Spleen (tissue), 11 donors: ENCODE results near the gene EIF2D. TPM values are rescaled to one million over a fixed set of nuclear protein-coding genes. Genes with fewer than 3 reads are reported as not detected.

Source experiments
- DNase-seq: peaks from one replicate; pipeline ENCODE4 v3.0.0-alpha.2; 2020
- H3K27ac ChIP-seq, 8 donors: fragments of 200-600 bp; sonication (generic) in 7 of 8; 1 replicate in 4 of 8; 2 replicates in 4 of 8; pipeline versions ENCODE4 v1.5.0 to v1.8.0; 2016 to 2021; ENCODE audit warnings: inconsistent platforms in 4 of 8, mild to moderate bottlenecking in 4 of 8, moderate library complexity in 1 of 8
- H3K27me3 ChIP-seq, 7 donors: fragments of 200-600 bp; sonication (generic) in 6 of 7; replicated peaks in 1 of 7; 1 replicate in 4 of 7; 2 replicates in 3 of 7; pipeline versions ENCODE4 v1.5.0 to v1.8.0; 2016 to 2021; ENCODE audit warnings: inconsistent platforms in 3 of 7, mild to moderate bottlenecking in 1 of 7
- H3K36me3 ChIP-seq, 6 donors: fragments of 200-600 bp; sonication (generic) in 5 of 6; 1 replicate in 4 of 6; 2 replicates in 2 of 6; pipeline versions ENCODE4 v1.5.0 to v1.8.0; 2016 to 2021; ENCODE audit warnings: inconsistent platforms in 2 of 6
- H3K4me1 ChIP-seq, 6 donors: fragments of 200-600 bp; sonication (generic) in 5 of 6; 1 replicate in 3 of 6; 2 replicates in 3 of 6; pipeline versions ENCODE4 v1.5.0 to v1.8.0; 2016 to 2021; ENCODE audit warnings: inconsistent platforms in 3 of 6
- H3K4me3 ChIP-seq, 8 donors: fragments of 200-600 bp; sonication (generic) in 7 of 8; 1 replicate in 4 of 8; 2 replicates in 4 of 8; pipeline versions ENCODE4 v1.5.0 to v1.8.0; 2016 to 2021; ENCODE audit warnings: inconsistent platforms in 4 of 8, mild to moderate bottlenecking in 4 of 8, moderate library complexity in 2 of 8
- H3K9me3 ChIP-seq, 8 donors: fragments of 200-600 bp; sonication (generic) in 7 of 8; 1 replicate in 4 of 8; 2 replicates in 4 of 8; pipeline versions ENCODE4 v1.5.0 to v1.8.0; 2016 to 2021; ENCODE audit warnings: inconsistent platforms in 4 of 8
- POLR2A ChIP-seq, 3 donors: fragments of 450-650 bp; IDR thresholded peaks; one replicate each; pipeline ENCODE4 v1.5.1; 2017; ENCODE audit warnings: antibody characterized with exemption in 3 of 3, mild to moderate bottlenecking in 1 of 3
- POLR2AphosphoS5 ChIP-seq, 3 donors: sonication (generic); formaldehyde crosslinking; IDR thresholded peaks; one replicate each; pipeline ENCODE4 v1.5.1; 2017; ENCODE audit warnings: antibody characterized with exemption in 3 of 3
- WGBS, 5 donors: extraction: QIAGEN DNeasy Blood & Tissue Kit in 3 of 5; methylation state at CpG; one replicate each; pipeline versions ENCODE4 v1.1.5 to v1.1.7; 2013 to 2018; 5-methylcytosine and 5-hydroxymethylcytosine counted together
- intact Hi-C: fragments of 100-400 bp; cut with DNase I; formaldehyde crosslinking; loops from one replicate; pipeline ENCODE4 v1.15.0; 2023; ENCODE audit warnings: low total_unique reads
- polyA plus RNA-seq, 3 donors: library from polyadenylated mRNA; stranded (reverse); fragments of 200-250 nt; gene quantifications; one replicate each; pipeline ENCODE4 v1.2.1, GENCODE V29; 2013
- total RNA-seq, 7 donors: library from RNA; depleted of rRNA in 3 of 7; stranded (reverse); fragments of >200 nt in 3 of 7; fragmentation: NEBNext Ultra II Directional in 4 of 7; extraction: Animal tissue kit (Norgen Biotek cat#: 25700) in 4 of 7; gene quantifications; one replicate each; pipeline versions ENCODE4 v1.1.0 to v1.2.1, GENCODE V29; 2016 to 2021
- TF ChIP-seq, protein P1 (sequence below), 11 experiments: fragments of 200-600 bp in 7 of 11; fragments of 450-650 bp in 4 of 11; sonication (generic) in 4 of 11; IDR thresholded peaks in 8 of 11; conservative IDR thresholded peaks in 3 of 11; 1 replicate in 7 of 11; 2 replicates in 4 of 11; pipeline versions ENCODE4 v1.4.0 to v1.8.0; 2016 to 2021; ENCODE audit warnings: antibody characterized with exemption in 11 of 11, inconsistent platforms in 4 of 11, mild to moderate bottlenecking in 1 of 11
- donor health status: healthy with polysubstance abuse.
- donor health status: DM: no; HTN: no; CAD: no; lungs with moderate emphysema.
- donor health status: DM: no; HTN: no; CAD: no.
- donor health status: Bipolar disorder and iron deficiency.
- donor health status: healthy.
- donor health status: DM: no; HTN: no; CAD: no.
- donor health status: DM: yes; HTN: yes; CAD: no.

EIF2D gene
- total and polyA plus RNA-seq, 10 donors = 38.7 to 51.6 (median 43.9) TPM

DNA sequence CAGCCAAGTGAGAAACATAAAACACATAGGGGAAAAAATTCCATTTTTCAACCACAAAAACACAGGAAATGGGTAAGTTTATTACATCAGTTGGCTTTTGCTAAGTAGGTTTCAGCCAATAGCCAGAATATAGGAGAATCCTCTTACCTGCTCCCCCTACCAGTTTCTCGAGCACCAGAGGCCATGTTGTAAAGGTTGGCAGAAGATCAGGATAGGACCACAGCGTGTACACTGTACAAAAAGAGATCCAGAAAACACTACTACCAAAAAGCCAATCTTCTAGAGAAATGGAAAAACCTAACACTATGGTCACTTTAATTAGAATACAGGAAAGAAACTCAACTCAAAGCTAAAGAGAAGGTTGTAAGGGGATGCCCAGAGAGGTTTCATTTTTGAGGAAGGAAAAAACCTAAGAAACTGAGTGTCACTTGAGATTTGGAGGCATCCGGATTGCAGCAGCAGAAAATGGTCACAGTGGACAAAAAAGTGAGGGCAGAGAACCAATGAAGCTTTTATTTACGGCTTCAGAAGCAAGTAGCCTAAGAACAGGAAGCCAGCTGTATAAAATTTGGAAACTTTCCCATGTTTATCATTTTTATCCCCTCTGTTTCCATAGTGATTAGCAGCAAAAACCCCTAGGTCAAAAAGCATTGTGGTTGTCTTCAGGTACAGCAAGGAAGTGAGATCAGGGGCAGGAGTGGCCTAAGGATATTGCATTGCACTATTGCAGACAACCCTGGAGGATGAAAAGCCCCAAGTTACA, 2.9 kb downstream of the EIF2D start:
- Histone ChIP-seq H3K27me3 (no peaks in the 10 kb centered on the region), H3K9me3 (no peaks in the 10 kb centered on the region), H3K36me3 (peaks cover 3 to 67% (median 45%) of the 10 kb centered on the region in 6 donors), H3K4me1 (peaks cover 7 to 43% (median 14%) of the 10 kb centered on the region in 6 donors), H3K4me3 (no peak overlapping the region), H3K27ac (no peak overlapping the region)
- intact Hi-C loops = no loop called here
- DNase-seq = no peak
- TF ChIP-seq POLR2AphosphoS5 (IDR thresholded peaks at IDR 0.05) = no peak
- no peak for TF ChIP-seq POLR2A (IDR thresholded peaks at IDR 0.05)
- TF ChIP-seq, protein P1, sequence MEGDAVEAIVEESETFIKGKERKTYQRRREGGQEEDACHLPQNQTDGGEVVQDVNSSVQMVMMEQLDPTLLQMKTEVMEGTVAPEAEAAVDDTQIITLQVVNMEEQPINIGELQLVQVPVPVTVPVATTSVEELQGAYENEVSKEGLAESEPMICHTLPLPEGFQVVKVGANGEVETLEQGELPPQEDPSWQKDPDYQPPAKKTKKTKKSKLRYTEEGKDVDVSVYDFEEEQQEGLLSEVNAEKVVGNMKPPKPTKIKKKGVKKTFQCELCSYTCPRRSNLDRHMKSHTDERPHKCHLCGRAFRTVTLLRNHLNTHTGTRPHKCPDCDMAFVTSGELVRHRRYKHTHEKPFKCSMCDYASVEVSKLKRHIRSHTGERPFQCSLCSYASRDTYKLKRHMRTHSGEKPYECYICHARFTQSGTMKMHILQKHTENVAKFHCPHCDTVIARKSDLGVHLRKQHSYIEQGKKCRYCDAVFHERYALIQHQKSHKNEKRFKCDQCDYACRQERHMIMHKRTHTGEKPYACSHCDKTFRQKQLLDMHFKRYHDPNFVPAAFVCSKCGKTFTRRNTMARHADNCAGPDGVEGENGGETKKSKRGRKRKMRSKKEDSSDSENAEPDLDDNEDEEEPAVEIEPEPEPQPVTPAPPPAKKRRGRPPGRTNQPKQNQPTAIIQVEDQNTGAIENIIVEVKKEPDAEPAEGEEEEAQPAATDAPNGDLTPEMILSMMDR (IDR thresholded peaks at IDR 0.05 in 8 of 11, conservative IDR thresholded peaks at IDR 0.05 in 3 of 11) = no peak
- WGBS, 5 donors = 37 to 60% (median 48%) methylated on average over 4 of the region's 4 CpGs

DNA sequence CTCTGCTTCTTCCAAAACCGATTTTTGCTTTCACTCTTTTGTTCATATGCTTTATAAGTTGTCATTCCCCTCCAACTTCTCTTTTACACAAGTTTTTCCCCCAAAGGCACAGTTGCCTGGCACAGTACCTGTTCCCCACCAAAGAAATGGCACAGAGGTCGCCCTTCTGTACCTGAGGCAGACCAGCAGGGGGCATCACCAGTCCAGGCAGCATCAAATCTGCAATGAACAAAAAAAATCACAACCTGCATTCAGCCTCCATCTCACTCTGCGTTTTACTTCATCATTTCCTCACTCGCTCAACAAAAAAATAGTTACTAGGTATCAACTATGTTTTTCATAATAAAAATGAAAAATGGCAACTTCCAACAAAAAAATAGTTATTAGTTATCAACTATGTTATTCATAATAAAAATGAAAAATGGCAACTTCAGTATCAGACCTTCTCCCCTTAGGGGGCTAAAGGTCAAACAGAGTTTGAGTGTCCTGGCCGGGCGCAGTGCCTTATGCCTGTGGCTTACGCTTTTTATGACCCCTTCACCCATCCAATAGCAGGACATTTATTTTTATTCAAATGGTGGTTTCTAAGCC, 4.1 kb downstream of the EIF2D start:
- no peak for DNase-seq
- Histone ChIP-seq H3K27ac (no peak overlapping the region), H3K36me3 (peaks cover 3 to 79% (median 56%) of the 10 kb centered on the region in 6 donors), H3K4me3 (no peak overlapping the region), H3K9me3 (no peaks in the 10 kb centered on the region), H3K4me1 (peaks cover 7 to 43% (median 14%) of the 10 kb centered on the region in 6 donors), H3K27me3 (no peaks in the 10 kb centered on the region)
- intact Hi-C loops = no loop called here
- 70 to 85% (median 75%) methylated on average over 7 of the region's 7 CpGs for WGBS, 5 donors
- TF ChIP-seq, protein P1 (IDR thresholded peaks at IDR 0.05 in 8 of 11, conservative IDR thresholded peaks at IDR 0.05 in 3 of 11) = peak; percentile 27 to 75 (median 64)
- no peak for TF ChIP-seq POLR2AphosphoS5 (IDR thresholded peaks at IDR 0.05)
- TF ChIP-seq POLR2A (IDR thresholded peaks at IDR 0.05) = no peak

DNA sequence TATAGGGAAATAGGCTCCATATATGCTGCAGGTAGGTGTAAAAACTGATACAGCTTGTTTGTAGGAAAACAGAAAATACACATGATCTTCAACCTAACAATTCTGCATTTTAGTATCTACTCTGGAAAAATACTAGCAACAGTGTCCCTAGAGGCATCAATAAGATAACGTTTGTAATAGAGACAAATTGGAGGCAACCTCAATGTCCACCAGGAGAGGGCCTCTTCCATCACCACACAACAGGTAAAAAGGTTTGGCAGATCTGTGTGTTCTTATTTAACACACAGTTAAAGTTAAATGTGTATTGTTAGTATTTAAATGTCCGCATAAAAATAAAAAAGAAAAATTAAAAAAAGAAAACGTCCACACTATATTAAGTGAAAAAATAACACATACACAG, 5.4 kb downstream of the EIF2D start:
- Histone ChIP-seq H3K4me3 (no peak overlapping the region), H3K27ac (no peak overlapping the region), H3K4me1 (peaks cover 7 to 32% (median 13%) of the 10 kb centered on the region in 6 donors), H3K27me3 (no peaks in the 10 kb centered on the region), H3K9me3 (no peaks in the 10 kb centered on the region), H3K36me3 (peaks cover 3 to 92% (median 70%) of the 10 kb centered on the region in 6 donors)
- WGBS, 5 donors = 63 to 75% (median 70%) methylated on average over 3 of the region's 3 CpGs
- intact Hi-C loops = no loop called here
- DNase-seq = no peak
- no peak for TF ChIP-seq POLR2A (IDR thresholded peaks at IDR 0.05)
- TF ChIP-seq POLR2AphosphoS5 (IDR thresholded peaks at IDR 0.05) = no peak
- TF ChIP-seq, protein P1 (IDR thresholded peaks at IDR 0.05 in 8 of 11, conservative IDR thresholded peaks at IDR 0.05 in 3 of 11) = peak in 1 of 11 experiments; percentile 6

DNA sequence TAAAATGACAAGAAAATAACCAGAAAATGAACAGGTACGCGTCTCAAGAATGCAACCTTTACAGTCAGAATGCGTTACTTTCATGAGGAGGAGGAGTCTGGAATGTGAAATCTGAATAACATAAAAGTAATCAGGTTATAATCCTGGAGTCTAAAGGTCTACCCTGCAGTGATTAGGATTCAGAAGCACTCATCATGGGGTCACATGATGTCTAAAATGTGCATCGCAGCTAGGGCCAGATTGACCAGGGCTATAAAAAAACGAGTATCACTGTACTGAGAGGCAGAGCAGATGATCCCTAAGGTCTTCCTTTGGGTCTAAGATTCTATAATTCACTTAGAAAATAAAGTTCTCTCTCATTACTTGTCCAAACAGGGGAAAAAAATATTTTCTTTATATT, 7.4 kb downstream of the EIF2D start:
- Histone ChIP-seq H3K27ac (no peak overlapping the region), H3K27me3 (no peaks in the 10 kb centered on the region), H3K36me3 (peaks cover 3 to 100% (median 84%) of the 10 kb centered on the region in 6 donors), H3K4me3 (no peak overlapping the region), H3K4me1 (peaks cover 0 to 15% (median 4%) of the 10 kb centered on the region in 6 donors), H3K9me3 (no peaks in the 10 kb centered on the region)
- no peak for DNase-seq
- TF ChIP-seq, protein P1 (IDR thresholded peaks at IDR 0.05 in 8 of 11, conservative IDR thresholded peaks at IDR 0.05 in 3 of 11) = no peak
- TF ChIP-seq POLR2AphosphoS5 (IDR thresholded peaks at IDR 0.05) (no peak), POLR2A (IDR thresholded peaks at IDR 0.05) (no peak)
- 85 to 95% (median 93%) methylated on average over 5 of the region's 5 CpGs for WGBS, 5 donors
- intact Hi-C loops = no loop called here
